A549 treated with dexamethasone at 1 μM for 4 hours (cell line): ENCODE results near the gene OR14J1. TPM values are rescaled to one million over a fixed set of nuclear protein-coding genes. Genes with fewer than 3 reads are reported as not detected.

Experiments used
- total RNA-seq: library from RNA; stranded (reverse); fragments of 200-300 nt; extraction: Qiagen RNA extraction; gene quantifications from 5 replicates; pipeline ENCODE4 v1.2.3, GENCODE V29; 2022

Gene OR14J1, protein sequence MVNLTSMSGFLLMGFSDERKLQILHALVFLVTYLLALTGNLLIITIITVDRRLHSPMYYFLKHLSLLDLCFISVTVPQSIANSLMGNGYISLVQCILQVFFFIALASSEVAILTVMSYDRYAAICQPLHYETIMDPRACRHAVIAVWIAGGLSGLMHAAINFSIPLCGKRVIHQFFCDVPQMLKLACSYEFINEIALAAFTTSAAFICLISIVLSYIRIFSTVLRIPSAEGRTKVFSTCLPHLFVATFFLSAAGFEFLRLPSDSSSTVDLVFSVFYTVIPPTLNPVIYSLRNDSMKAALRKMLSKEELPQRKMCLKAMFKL
- total RNA-seq = not detected in 5 replicates

GRCh38 chr6:29301316-29301715, at the start of gene OR14J1:
Gene OR14J1 (plus strand): TSS chr6:29301701. CDS start chr6:29306690, 4,989 bp downstream.

Other genes with a start within 250 kb of the OR14J1 start
- not detected in 5 replicates for gene OR2B3, start 214.4 kb upstream of the OR14J1 start, total RNA-seq
- not detected in 5 replicates for gene OR2J1, start 202.2 kb upstream of the OR14J1 start, total RNA-seq
- gene OR2J3, start 193.6 kb upstream of the OR14J1 start, total RNA-seq = not detected in 5 replicates
- not detected in 5 replicates for gene OR2J2, start 130.8 kb upstream of the OR14J1 start, total RNA-seq
- not detected in 5 replicates for gene OR5V1, start 67.2 kb downstream of the OR14J1 start, total RNA-seq
- gene OR12D3, start 73.6 kb downstream of the OR14J1 start, total RNA-seq = not detected in 5 replicates
- gene OR12D2, start 93.9 kb downstream of the OR14J1 start, total RNA-seq = not detected in 5 replicates
- not detected in 5 replicates for gene OR12D1, start 113.2 kb downstream of the OR14J1 start, total RNA-seq
- not detected in 5 replicates for gene OR10C1, start 137.6 kb downstream of the OR14J1 start, total RNA-seq
- gene OR11A1, start 155.4 kb downstream of the OR14J1 start, total RNA-seq = not detected in 5 replicates
- gene OR2H1, start 155.5 kb downstream of the OR14J1 start, total RNA-seq = not detected in 5 replicates
- gene MAS1L, start 186.3 kb downstream of the OR14J1 start, total RNA-seq = not detected in 5 replicates